HG02798 (cell line): ENCODE results near the gene OR1L6.

Experiments
- ATAC-seq: cut with Tn5 transposase; IDR thresholded peaks from one replicate; pipeline ENCODE4 v1.9.1; 2021; ENCODE audit warnings: mild to moderate bottlenecking; ENCODE audit not compliant: unreplicated experiment, poor library complexity

Gene OR1L6, protein sequence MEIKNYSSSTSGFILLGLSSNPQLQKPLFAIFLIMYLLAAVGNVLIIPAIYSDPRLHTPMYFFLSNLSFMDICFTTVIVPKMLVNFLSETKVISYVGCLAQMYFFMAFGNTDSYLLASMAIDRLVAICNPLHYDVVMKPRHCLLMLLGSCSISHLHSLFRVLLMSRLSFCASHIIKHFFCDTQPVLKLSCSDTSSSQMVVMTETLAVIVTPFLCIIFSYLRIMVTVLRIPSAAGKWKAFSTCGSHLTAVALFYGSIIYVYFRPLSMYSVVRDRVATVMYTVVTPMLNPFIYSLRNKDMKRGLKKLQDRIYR

DNA sequence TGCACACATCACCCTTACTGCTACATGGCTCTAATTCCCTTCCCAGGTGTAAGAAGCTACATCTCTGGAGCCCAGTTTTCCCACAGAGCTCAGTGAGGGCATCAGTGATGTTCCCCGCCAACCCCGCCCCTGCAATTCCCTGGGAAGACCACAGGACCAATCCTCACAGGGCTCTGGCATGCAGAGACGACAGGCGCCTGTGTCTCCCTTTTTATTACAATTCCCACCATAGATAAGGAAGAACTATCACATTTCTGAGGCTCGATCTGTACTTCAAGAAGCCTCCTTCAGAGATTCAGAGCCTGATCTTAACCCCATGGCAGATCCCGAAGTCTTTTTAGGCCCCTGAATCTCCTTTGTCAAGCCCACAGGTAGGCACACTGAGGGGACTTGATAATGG, at the start of gene OR1L6:
Gene OR1L6 (plus strand): TSS at position 301 of the 400 bp plus-strand sequence. CDS start 7,545 bp downstream, outside the sequence.
- ATAC-seq: no peak

DNA sequence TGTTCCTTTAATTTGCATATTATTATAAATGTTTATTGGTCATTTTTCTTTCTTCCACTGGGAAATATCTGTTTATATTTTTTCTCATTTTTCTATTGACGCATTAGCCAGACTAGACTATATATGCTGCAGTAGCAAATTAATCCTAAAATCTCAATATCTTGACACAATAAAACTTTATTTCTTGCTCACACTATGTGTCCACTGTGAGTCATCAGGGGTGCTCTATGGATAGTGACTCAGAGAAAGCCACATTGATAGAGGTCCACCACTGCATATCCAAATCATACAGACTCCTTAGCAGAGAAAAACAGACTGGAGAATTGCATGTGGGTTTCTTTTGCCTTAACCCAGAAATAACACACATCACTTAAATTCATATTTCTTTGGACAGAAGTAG, 46.4 kb upstream of the OR1L6 start:
- ATAC-seq: no peak

DNA sequence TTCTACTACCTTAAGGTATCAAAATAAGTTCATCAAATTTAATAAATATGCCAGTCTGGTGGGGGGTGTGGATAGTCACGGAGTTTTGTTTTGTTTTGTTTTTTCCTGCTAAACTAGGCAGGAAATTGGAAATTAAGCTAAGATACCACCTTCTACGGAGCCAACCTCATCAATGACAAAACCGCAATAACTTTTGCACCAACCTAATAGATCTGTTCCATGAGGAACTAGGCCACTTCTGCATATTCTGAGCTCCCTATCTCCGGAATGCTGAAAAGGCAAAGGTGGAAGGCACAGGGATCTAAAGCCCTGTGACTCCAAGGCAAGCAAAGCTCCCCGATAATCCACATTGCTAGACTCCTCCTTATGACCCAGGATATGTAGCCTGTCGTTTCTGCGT, 24.1 kb upstream of the OR1L6 start:
- ATAC-seq: no peak

DNA sequence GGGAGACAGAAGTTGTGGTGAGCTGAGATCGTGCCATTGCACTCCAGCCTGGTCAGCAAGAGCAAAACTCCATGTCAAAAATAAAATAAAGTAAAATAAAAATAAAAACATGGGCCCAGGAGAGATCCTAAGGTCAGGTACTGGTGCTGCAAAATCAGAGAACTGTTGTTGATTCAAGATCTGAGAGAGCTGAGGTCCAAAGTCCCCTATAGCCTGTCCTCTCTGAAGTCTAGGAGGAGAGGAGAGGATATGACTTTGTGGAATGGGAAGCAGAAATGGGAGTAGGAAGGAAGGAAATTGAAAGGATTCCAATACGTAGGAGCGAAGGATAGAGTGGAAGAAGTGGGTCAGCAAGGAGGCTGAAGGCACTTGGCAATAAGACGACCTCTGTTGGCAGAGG, 22.9 kb upstream of the OR1L6 start:
- no peak for ATAC-seq

DNA sequence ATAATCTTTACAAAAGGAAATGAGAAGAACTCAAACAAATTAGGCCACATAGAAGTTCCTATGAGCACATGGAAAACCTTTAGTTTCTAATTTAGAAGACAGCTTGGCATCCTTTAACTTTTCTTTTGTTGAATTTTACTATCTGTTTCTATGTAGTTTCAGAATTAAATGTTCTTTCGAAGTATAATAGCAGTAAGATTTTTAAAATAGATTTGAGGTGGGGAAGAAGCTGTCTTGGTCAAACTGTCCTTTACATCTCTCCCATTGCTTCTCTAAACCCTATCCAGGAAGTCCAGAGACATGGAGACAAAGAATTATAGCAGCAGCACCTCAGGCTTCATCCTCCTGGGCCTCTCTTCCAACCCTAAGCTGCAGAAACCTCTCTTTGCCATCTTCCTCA, 18.4 kb upstream of the OR1L6 start, which contains the start of gene OR1L4:
Gene OR1L4 (plus strand): TSS at position 301 of the 400 bp plus-strand sequence. CDS start 0 bp downstream, at position 301.
- no peak for ATAC-seq

DNA sequence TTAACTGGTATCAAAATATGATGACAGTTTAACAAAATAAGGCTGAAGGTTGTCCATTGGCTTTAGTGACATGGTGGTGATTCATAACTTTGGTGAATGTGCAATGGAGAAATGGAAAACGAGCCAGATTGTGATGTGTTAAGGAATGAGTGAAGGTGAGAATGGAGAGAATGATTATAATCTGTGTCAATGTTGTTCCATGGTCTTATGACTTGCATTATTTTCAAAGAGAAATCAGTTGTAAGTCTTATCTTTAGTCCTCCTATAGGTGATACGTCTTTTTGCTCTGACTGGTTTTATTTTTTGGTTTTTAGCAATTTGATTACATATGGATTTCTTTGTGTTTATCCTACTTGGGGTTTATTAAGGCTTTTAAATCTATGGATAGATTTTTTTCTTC, 12.7 kb downstream of the OR1L6 start:
- ATAC-seq: no peak

DNA sequence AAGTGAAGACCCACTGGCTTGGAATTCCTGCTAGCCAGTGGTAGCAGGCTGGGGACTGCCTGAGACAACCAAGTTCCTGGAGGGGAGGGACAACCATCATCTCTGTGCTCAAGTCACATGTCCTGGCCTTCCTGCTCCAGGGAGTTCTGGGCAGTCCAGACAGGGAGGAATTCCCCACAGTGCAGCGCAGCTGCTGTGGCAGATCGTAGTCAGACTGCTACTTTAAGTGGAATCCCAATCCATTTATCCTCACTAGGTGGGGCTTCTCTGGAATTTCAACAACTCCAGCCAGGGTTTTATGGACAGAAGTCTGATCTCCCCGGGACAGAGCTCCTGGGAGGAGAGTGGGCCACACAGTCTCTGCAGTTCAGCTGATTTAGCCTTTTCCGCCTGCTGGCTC, 25.7 kb downstream of the OR1L6 start:
- ATAC-seq: no peak

DNA sequence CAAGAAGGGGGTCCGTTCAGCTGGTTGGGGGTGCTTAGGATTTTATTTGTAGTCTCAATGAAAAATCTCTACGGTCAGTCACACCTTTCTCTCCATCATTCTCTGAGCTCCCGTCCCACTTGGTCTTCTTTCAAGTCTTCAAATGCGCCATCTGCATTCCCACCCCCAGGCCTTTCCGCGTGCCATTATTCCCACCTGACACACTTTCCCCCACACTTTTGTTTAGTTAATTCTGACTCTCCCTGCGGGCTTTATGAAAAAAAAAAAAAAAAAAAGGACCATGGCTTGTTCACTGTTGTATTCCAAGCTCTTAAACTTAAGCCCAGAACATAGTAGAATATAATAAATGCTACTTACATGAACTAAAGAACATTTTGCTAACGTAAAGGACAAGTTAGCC, 34.9 kb downstream of the OR1L6 start:
- ATAC-seq: no peak

DNA sequence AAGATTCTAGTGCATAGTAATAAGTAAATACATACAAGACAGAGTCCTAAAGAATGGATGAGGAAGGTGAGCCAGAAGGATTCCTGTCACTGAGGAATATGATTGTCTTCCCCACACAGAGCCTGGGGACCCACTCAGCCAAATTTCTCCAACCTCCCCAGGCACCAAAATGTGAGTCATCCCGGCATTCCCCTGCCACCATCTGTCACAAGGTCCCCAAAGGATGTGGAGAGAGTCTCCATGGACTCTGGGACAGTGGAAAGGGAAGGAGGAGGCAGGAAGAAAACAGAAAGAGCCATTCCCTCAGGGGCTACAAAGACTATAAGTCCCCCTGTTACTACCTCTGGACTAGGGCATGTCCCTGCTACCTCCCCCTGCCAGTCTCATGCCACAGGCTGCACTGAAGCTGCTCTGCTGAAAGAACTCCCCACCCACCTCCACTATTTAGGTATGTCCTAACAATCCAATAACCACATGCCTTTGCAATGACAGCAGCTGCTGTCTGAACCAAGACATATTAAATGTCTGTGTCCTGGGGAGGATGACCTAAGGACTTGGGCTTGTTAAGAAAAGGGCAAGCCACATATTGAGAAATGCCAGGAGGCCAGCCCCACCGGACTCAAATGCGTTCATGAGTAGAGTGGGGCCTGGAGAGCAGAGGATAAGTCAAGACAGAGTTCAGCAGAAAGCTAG, 36.0 kb downstream of the OR1L6 start:
- no peak for ATAC-seq

DNA sequence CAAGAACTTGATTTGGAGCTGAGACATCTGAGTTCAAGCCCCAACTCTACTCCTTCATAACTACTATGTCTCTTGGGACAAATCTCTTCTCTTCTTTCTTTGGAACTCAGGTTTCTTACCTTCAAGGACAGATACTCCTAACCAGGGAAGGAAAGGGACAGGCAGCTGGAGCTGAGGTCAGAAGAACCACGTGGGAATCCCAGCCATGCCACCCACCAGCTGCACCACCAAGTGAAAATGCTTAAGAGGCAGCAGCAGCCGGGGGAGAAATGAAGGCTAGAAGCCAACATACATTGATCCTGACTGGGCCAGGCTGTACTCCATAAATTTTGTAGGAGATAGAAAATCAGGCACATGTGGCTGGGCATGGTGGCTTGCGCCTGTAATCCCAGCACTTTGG, 37.1 kb downstream of the OR1L6 start:
- no peak for ATAC-seq

DNA sequence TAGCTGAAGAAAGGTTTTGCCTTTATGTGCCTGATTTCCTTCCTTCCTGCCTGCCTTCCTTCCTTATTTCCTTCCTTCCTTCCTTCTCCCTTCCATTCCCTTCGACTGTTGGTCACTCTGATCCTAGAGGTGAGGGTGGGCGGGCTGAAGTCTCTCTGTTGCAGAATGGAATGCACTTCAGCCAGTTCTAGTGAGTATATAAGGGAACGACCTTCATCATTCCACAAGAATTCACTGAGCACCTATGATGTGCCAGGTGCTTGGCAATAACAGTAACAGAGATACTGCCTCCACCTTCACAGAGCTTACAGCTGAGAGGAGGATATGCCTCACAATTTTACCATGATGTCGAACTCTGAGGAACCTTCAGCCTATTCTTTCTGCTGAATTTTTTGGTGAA, 37.9 kb downstream of the OR1L6 start:
- ATAC-seq: no peak

DNA sequence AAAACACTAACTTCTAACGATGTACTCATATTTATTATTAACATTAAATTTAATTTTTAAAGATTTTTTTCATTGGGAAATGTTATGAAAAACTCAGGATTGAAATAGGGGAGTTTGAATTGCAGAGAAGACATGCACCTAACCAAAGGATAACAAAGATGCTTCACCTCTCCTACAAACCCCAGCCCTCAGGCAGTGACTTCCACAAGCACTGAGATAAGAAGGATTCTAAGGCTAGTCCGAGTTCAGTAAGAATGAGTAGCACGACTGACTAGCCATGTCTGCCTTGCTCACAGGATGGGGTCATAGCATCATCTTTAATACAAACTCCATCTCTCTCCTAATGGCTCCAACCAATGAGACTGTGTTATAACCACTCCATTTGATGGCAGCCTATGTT, 39.6 kb downstream of the OR1L6 start:
- no peak for ATAC-seq

DNA sequence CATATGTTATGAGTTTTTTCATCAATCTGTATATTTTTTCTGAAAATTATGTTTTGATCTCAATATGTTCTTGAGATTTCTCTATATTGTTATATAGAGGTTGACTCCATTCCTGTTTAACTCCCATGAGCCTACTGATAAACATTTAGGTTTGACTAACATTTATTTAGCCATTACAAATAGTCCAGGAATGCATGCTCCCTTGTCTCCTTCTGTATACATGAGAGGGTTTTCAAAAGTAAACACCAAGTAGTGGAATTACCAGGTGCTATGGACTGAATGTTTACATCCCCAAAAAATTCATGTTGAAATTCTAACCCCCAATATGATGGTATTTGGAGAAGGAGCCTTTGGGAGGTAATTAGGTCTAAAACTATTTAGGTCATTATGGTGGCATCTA, 43.2 kb downstream of the OR1L6 start:
- no peak for ATAC-seq

DNA sequence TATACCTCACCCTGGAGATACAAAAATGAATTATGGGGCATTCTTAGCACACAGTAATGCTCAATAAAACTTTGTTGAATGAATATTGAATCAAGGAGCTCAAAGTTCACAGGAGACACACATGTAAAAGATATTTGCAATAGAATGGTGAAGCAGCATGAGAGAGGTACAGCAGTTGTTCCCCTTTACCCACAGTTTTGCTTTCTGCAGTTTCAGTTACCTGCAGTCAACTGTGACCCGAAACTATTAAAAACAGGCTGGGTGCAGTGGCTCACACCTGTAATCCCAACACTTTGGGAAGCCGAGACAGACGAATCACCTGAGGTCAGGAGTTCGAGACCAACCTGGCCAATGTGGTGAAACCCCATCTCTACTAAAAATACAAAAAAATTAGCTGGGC, 44.2 kb downstream of the OR1L6 start:
- ATAC-seq: no peak

DNA sequence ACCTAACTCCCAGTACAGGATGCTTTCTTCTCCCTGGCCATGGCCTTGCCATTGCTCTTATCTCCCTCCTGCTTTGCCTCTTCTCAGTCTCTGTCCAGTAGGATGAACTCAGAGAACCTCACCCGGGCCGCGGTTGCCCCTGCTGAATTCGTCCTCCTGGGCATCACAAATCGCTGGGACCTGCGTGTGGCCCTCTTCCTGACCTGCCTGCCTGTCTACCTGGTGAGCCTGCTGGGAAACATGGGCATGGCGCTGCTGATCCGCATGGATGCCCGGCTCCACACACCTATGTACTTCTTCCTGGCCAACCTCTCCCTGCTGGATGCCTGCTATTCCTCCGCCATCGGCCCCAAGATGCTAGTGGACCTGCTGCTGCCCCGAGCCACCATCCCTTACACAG, 46.7 kb downstream of the OR1L6 start, which contains the start of gene OR5C1:
Gene OR5C1 (plus strand): TSS at position 103 of the 400 bp plus-strand sequence. CDS start 0 bp downstream, at position 103.
- no peak for ATAC-seq

DNA sequence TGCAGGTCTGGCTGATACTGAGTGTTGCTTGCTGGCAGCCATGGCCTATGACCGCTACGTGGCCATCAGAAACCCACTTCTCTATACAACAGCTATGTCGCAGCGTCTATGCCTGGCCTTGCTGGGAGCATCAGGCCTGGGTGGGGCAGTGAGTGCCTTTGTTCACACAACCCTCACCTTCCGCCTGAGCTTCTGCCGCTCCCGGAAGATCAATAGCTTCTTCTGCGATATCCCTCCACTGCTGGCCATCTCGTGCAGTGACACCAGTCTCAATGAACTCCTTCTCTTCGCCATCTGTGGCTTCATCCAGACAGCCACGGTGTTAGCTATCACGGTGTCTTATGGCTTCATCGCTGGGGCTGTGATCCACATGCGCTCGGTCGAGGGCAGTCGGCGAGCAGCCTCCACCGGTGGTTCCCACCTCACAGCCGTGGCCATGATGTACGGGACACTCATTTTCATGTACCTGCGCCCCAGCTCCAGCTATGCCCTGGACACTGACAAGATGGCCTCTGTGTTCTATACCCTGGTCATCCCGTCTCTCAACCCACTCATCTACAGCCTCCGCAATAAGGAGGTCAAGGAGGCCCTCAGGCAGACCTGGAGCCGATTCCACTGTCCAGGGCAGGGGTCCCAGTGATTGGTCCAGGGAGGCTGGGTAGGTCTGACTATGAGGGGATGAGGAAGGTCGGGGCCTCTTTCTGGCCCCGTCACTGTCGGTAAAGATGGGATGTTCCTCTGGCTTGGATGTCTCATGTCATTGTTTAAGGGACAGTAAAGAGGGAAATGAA, 47.3 kb downstream of the OR1L6 start:
- ATAC-seq: no peak

DNA sequence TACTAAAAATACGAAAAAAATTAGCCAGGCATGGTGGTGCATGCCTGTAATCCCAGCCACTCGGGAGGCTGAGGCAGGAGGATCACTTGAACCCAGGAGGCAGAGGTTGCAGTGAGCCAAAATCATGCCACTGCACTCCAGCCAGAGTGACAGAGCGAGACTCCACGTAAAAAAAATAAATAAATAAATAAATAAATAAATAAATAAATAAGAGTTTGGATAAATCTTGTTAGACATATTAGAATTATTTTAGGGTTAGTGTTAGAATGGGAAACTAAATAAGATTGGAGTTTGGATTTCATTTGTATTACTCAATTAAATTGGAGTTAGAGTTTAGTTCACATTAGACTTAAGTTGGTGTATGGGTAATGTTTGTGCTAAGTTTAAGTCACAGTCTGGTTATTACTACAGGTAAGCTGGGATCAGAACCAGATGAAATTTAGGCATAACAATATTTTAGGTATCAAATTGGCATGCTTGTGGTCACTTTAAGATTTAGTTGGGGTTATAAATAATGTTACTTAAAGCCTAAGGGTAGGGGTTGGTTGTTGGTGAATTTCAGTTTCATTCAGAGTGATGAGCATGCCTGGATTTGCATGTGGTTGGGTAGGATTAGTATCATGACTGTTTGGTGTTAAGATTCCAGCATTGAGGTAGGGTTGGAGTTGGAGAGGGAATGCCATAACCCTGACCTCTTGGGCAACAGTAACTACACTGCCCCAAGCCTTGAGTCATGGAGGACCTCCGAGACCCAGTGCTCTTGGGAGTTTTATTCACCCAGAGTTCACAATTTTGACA, 50.0 kb downstream of the OR1L6 start:
- ATAC-seq: peak; percentile 47

DNA sequence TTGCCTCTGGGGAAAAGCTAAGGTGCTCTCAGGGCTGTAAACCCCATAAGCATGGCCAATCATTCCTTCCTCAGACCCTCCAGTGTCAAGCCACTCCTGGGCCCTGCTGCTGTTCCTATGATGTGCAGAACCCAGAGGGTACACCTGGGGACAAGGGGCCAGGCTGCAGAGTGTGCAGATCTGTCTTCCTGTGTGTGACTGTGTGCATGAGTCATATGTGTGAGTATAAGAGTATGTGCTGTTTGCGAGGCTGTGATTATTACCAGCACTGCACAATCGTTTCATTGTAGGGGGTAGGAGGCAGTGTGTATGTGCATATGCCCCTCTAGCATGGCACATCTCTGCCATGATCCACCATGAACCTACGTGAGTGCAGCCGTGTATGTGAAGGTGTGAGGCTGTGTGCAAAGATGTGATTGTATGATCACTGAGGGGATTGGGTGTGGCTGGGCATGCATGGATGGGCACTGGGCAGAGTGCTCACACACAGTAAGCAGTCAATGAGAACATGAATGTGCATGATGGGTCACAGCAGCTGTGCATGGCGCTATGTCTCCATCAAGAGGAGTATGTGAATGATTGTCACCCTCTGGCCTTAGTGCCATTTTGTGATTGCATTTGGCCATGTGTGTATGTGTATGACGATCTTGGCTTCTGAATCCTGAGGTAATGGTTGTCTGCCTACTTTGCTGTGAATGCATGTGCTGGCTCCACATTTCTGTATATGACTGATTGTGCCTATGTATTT, 55.4 kb downstream of the OR1L6 start:
- ATAC-seq: no peak
